Keratinocyte (primary cell): Measurements from ENCODE around the gene TAF11L4. TPM values are rescaled to one million over a fixed set of nuclear protein-coding genes. Genes with fewer than 3 reads are reported as not detected.
"Not testable (repeated sequence)": the region's sequence is repeated elsewhere in the genome, so short reads cannot be mapped to it uniquely, and the experiment has no call there.

Experiments used
- DNase-seq: peaks from one replicate; pipeline ENCODE4 v3.0.0-alpha.2; 2011; ENCODE audit warnings: low read depth, missing footprints, low spot score
- FAIRE-seq: peaks from 2 replicates; lab custom pipeline; 2011; peaks lifted over from hg19 to GRCh38; lab: Jason Lieb, UNC
- H2AFZ ChIP-seq: 2 replicates; pipeline ENCODE4 v1.6.0; 2012; ENCODE audit warnings: low read length, control low read depth, inconsistent platforms; ENCODE audit not compliant: control insufficient read depth
- H3K27ac ChIP-seq: 2 replicates; pipeline ENCODE4 v1.5.1; 2011; ENCODE audit warnings: low read length; ENCODE audit not compliant: control insufficient read depth, insufficient read depth
- H3K27me3 ChIP-seq: 3 replicates; pipeline ENCODE4 v1.6.0; 2011; ENCODE audit warnings: low read length; ENCODE audit not compliant: control insufficient read depth, insufficient read depth; ENCODE audit errors: extremely low read depth
- H3K36me3 ChIP-seq, 2 experiments: 2 replicates in 1 of 2; 3 replicates in 1 of 2; pipeline ENCODE4 v1.5.1; 2011; ENCODE audit warnings: low read length in 2 of 2, mild to moderate bottlenecking in 1 of 2; ENCODE audit not compliant: control insufficient read depth in 2 of 2, insufficient read depth in 2 of 2; ENCODE audit errors: extremely low read depth in 1 of 2
- H3K4me1 ChIP-seq: 3 replicates; pipeline ENCODE4 v1.5.1; 2011; ENCODE audit warnings: low read length; ENCODE audit not compliant: control insufficient read depth, insufficient read depth; ENCODE audit errors: extremely low read depth
- H3K4me2 ChIP-seq: 3 replicates; pipeline ENCODE4 v1.6.0; 2011; ENCODE audit warnings: low read depth, low read length; ENCODE audit not compliant: control insufficient read depth, insufficient read depth; ENCODE audit errors: extremely low read depth
- H3K4me3 ChIP-seq, 3 experiments: fragments of 200-600 bp in 1 of 3; sonication (generic) in 1 of 3; 2 replicates in 2 of 3; 3 replicates in 1 of 3; pipeline ENCODE4 v1.5.1; 2011 to 2016; ENCODE audit warnings: low read length in 3 of 3, mild to moderate bottlenecking in 3 of 3, control low read depth in 2 of 3, inconsistent platforms in 1 of 3, low read depth in 1 of 3, mixed read lengths in 1 of 3, mixed run types in 1 of 3, moderate library complexity in 1 of 3; ENCODE audit not compliant: control insufficient read depth in 2 of 3, insufficient read depth in 2 of 3; ENCODE audit errors: extremely low read depth in 1 of 3
- H3K79me2 ChIP-seq: 2 replicates; pipeline ENCODE4 v1.6.0; 2012; ENCODE audit warnings: low read length; ENCODE audit not compliant: control insufficient read depth, insufficient read depth
- H3K9ac ChIP-seq: 3 replicates; pipeline ENCODE4 v1.6.0; 2011; ENCODE audit warnings: low read length; ENCODE audit not compliant: control insufficient read depth, insufficient read depth; ENCODE audit errors: extremely low read depth
- H3K9me1 ChIP-seq: 3 replicates; pipeline ENCODE4 v1.6.0; 2011; ENCODE audit warnings: low read length; ENCODE audit not compliant: control insufficient read depth, insufficient read depth; ENCODE audit errors: extremely low read depth
- H3K9me3 ChIP-seq: 2 replicates; pipeline ENCODE4 v1.5.1; 2012; ENCODE audit warnings: low read depth, low read length; ENCODE audit not compliant: control insufficient read depth
- H4K20me1 ChIP-seq: 3 replicates; pipeline ENCODE4 v1.6.0; 2011; ENCODE audit warnings: low read length; ENCODE audit not compliant: control insufficient read depth, insufficient read depth; ENCODE audit errors: extremely low read depth
- EZH2 ChIP-seq: IDR thresholded peaks from one replicate; pipeline ENCODE4 v1.6.1; 2012; ENCODE audit warnings: inconsistent platforms, mild to moderate bottlenecking, low read length, moderate library complexity
- dilution Hi-C: fragments of 300-500 bp; cut with MboI; formaldehyde crosslinking; loops from one replicate; pipeline ENCODE4 v1.7.0; 2020; ENCODE audit warnings: low sequenced_read_pairs; ENCODE audit not compliant: extremely low pct_ligation_motif_present
- polyA minus RNA-seq, 3 experiments: library from RNA; depleted of rRNA, polyadenylated mRNA; stranded (reverse); fragments of >200 nt; gene quantifications; 1 replicate in 1 of 3; 2 replicates in 1 of 3; 3 replicates in 1 of 3; pipeline ENCODE4 v1.2.3, GENCODE V29; 2011
- polyA plus RNA-seq, 5 experiments: library from polyadenylated mRNA; depleted of rRNA in 3 of 5; stranded (reverse) in 3 of 5; stranded (forward) in 1 of 5; unstranded in 1 of 5; fragments of >200 nt; gene quantifications; 1 replicate in 1 of 5; 2 replicates in 3 of 5; 3 replicates in 1 of 5; pipeline versions ENCODE4 v1.2.1 to v1.2.3, GENCODE V29; 2011 to 2012; ENCODE audit warnings: missing spikeins in 2 of 5, low read depth in 1 of 5, low replicate concordance in 1 of 5
- TF ChIP-seq, protein P1 (sequence below), 3 experiments: IDR thresholded peaks in 1 of 3; conservative IDR thresholded peaks in 1 of 3; optimal IDR thresholded peaks in 1 of 3; 2 replicates in 2 of 3; 3 replicates in 1 of 3; pipeline versions ENCODE3 to v1.5.1; 2011; ENCODE audit warnings: low read length in 3 of 3, mild to moderate bottlenecking in 3 of 3, moderate library complexity in 2 of 3, control low read depth in 1 of 3, inconsistent platforms in 1 of 3; ENCODE audit not compliant: insufficient read depth in 2 of 3; ENCODE audit errors: extremely low read depth in 1 of 3

TAF11L4 gene
- polyA plus RNA-seq (not detected in 3 replicates), polyA minus RNA-seq (not detected in 3 replicates)
- polyA plus RNA-seq (2011; ENCODE audit: low read depth), result not detected
- not detected in 2 replicates for polyA plus RNA-seq (2011; cell fraction: cytosol; rRNA removed)
- not detected in 2 replicates for polyA plus RNA-seq (2011; cell fraction: nucleus; rRNA removed)
- polyA plus RNA-seq (2012; ENCODE audit: low replicate concordance), result not detected in 2 replicates
- polyA minus RNA-seq (2011; cell fraction: cytosol; rRNA and poly(A)+ RNA removed), result not detected
- not detected in 2 replicates for polyA minus RNA-seq (2011; cell fraction: nucleus; rRNA and poly(A)+ RNA removed)

GRCh38 chr5:17521501-17521900 lies at the start of gene TAF11L4:
Gene TAF11L4, plus strand, starts transcription at chr5:17521801.
- H3K9ac ChIP-seq, DNase-seq, H3K27me3 ChIP-seq, H3K79me2 ChIP-seq, H4K20me1 ChIP-seq, H3K27ac ChIP-seq, FAIRE-seq, H3K36me3 ChIP-seq, H3K4me1 ChIP-seq, dilution Hi-C loops, H3K4me3 ChIP-seq, H2AFZ ChIP-seq, H3K4me2 ChIP-seq, H3K9me1 ChIP-seq, H3K9me3 ChIP-seq: not testable (repeated sequence)

GRCh38 chr5:17475064-17475463 lies 46.5 kb upstream of the TAF11L4 start:
- H3K27ac ChIP-seq, DNase-seq, H3K27me3 ChIP-seq, H3K9me3 ChIP-seq, H3K4me1 ChIP-seq, H3K4me2 ChIP-seq, H3K9ac ChIP-seq, FAIRE-seq, H3K36me3 ChIP-seq, H3K79me2 ChIP-seq, H4K20me1 ChIP-seq, H3K4me3 ChIP-seq, dilution Hi-C loops, H3K9me1 ChIP-seq, H2AFZ ChIP-seq: not testable (repeated sequence)

GRCh38 chr5:17477043-17477442 lies 44.6 kb upstream of the TAF11L4 start:
- Histone ChIP-seq H3K27me3 (no peaks in the 10 kb centered on the region), H2AFZ (no peak overlapping the region), H4K20me1 (no peaks in the 10 kb centered on the region), H3K27ac (no peak overlapping the region), H3K36me3 (no peaks in the 10 kb centered on the region), H3K4me3 (no peak overlapping the region), H3K79me2 (no peaks in the 10 kb centered on the region), H3K9me1 (no peaks in the 10 kb centered on the region), H3K9me3 (no peaks in the 10 kb centered on the region), H3K4me2 (no peak overlapping the region), H3K9ac (no peak overlapping the region), H3K4me1 (no peaks in the 10 kb centered on the region)
- DNase-seq (no peak), FAIRE-seq (no peak)
- TF ChIP-seq, protein P1, sequence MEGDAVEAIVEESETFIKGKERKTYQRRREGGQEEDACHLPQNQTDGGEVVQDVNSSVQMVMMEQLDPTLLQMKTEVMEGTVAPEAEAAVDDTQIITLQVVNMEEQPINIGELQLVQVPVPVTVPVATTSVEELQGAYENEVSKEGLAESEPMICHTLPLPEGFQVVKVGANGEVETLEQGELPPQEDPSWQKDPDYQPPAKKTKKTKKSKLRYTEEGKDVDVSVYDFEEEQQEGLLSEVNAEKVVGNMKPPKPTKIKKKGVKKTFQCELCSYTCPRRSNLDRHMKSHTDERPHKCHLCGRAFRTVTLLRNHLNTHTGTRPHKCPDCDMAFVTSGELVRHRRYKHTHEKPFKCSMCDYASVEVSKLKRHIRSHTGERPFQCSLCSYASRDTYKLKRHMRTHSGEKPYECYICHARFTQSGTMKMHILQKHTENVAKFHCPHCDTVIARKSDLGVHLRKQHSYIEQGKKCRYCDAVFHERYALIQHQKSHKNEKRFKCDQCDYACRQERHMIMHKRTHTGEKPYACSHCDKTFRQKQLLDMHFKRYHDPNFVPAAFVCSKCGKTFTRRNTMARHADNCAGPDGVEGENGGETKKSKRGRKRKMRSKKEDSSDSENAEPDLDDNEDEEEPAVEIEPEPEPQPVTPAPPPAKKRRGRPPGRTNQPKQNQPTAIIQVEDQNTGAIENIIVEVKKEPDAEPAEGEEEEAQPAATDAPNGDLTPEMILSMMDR (optimal IDR thresholded peaks at IDR 0.05 in 1 of 3, IDR thresholded peaks at IDR 0.05 in 1 of 3, conservative IDR thresholded peaks at IDR 0.05 in 1 of 3; ENCODE audit: extremely low read depth in 1 of 3, insufficient read depth in 2 of 3, low read length in 3 of 3), result no peak
- no peak for TF ChIP-seq EZH2
- dilution Hi-C loops, result no loop called here
